Right cardiac atrium (tissue), 5 donors: ENCODE data around the gene GALNT4. TPM values are rescaled to one million over a fixed set of nuclear protein-coding genes. Genes with fewer than 3 reads are reported as not detected.

Source experiments
- ATAC-seq, 2 donors: fragments of 200-7000 bp; cut with Tn5 transposase; one replicate each; pipeline versions ENCODE4 v1.8.0 to v1.9.1; 2020; ENCODE audit warnings: moderate library complexity in 2 of 2, mild to moderate bottlenecking in 1 of 2
- DNase-seq, 3 donors: peaks; one replicate each; pipeline ENCODE4 v3.0.0-alpha.2; 2020
- H3K27ac ChIP-seq: one replicate; pipeline ENCODE4 v1.5.1; 2013; ENCODE audit warnings: mild to moderate bottlenecking, low read length, control low read depth, moderate library complexity
- H3K27me3 ChIP-seq: one replicate; pipeline ENCODE4 v1.6.1; 2013; ENCODE audit not compliant: control insufficient read depth, insufficient read depth
- H3K4me1 ChIP-seq: one replicate; pipeline ENCODE4 v1.6.1; 2013; ENCODE audit warnings: low read length; ENCODE audit not compliant: control insufficient read depth, insufficient read depth
- H3K4me3 ChIP-seq: one replicate; pipeline ENCODE4 v1.5.1; 2013; ENCODE audit warnings: low read length, control low read depth
- H3K9me3 ChIP-seq: one replicate; pipeline ENCODE4 v1.6.1; 2013; ENCODE audit warnings: low read length; ENCODE audit not compliant: control insufficient read depth
- WGBS: extraction: QIAGEN DNeasy Blood & Tissue Kit; methylation state at CpG from one replicate; pipeline ENCODE4 v1.1.7; 2013; 5-methylcytosine and 5-hydroxymethylcytosine counted together
- intact Hi-C, 4 donors: fragments of 100-400 bp; cut with DNase I; formaldehyde crosslinking; loops; one replicate each; pipeline versions ENCODE4 v1.11.0 to v1.14.0; 2022 to 2023
- polyA plus RNA-seq: library from polyadenylated mRNA; stranded (reverse); fragments of 200-250 nt; gene quantifications from one replicate; pipeline ENCODE4 v1.2.3, GENCODE V29; 2013
- total RNA-seq, 4 donors: library from RNA; stranded (reverse); fragmentation: NEBNext Ultra II Directional; extraction: Animal tissue kit (Norgen Biotek cat#: 25700); gene quantifications; one replicate each; pipeline ENCODE4 v1.2.1, GENCODE V29; 2021
- donor health status: healthy with polysubstance abuse.
- donor health status: DM: no; HTN: yes; CAD: no.
- donor health status: DM: no; HTN: no; CAD: no.
- donor health status: DM: no; HTN: yes; CAD: no; lungs with severe emphysema.
- donor health status: DM: yes; HTN: yes; CAD: no.

GALNT4 gene
- total and polyA plus RNA-seq, 5 donors = 2.5 to 5.2 (median 3.9) TPM

- Histone ChIP-seq H3K27me3 (no peaks in the 10 kb centered on the region), H3K4me1 (no peaks in the 10 kb centered on the region), H3K4me3 (no peak overlapping the region), H3K9me3 (no peaks in the 10 kb centered on the region), H3K27ac (no peak overlapping the region)
- intact Hi-C loops = no loop called here
- ATAC-seq = no peak
- DNase-seq = no peak
- 94% methylated on average over 2 of the region's 2 CpGs for WGBS
Observed at GRCh38 chr12:89551747-89552146, 27.2 kb upstream of the GALNT4 start.

- H3K27me3 ChIP-seq = no peaks in the 10 kb centered on the region
- H3K27ac ChIP-seq = no peak overlapping the region
- peaks cover 3% of the 10 kb centered on the region for H3K4me1 ChIP-seq
- 57% methylated on average over 4 of the region's 4 CpGs for WGBS
- ATAC-seq (no peak), DNase-seq (no peak)
- no peaks in the 10 kb centered on the region for H3K9me3 ChIP-seq
- intact Hi-C loops = loop anchor here in 3 of 4 donors (10.0 kb wide), 4 partner anchors 168 to 1308 kb away; no protein-coding TSS in a partner anchor
- H3K4me3 ChIP-seq = no peak overlapping the region
Observed at GRCh38 chr12:89547101-89547500, 22.5 kb upstream of the GALNT4 start.

- no peak for DNase-seq
- H3K4me3 ChIP-seq = no peak overlapping the region
- no peaks in the 10 kb centered on the region for H3K27me3 ChIP-seq
- no peak for ATAC-seq
- intact Hi-C loops = loop anchor here in 3 of 4 donors (10.0 kb wide), 4 partner anchors 169 to 1309 kb away; no protein-coding TSS in a partner anchor
- no peak overlapping the region for H3K27ac ChIP-seq
- 84% methylated on average over 4 of the region's 4 CpGs for WGBS
- peaks cover 3% of the 10 kb centered on the region for H3K4me1 ChIP-seq
- H3K9me3 ChIP-seq = no peaks in the 10 kb centered on the region
Observed at GRCh38 chr12:89546151-89546550, 21.6 kb upstream of the GALNT4 start.

GRCh38 chr12:89544681-89545184 is 20.1 kb upstream of the GALNT4 start:
- H3K27ac ChIP-seq = no peak overlapping the region
- no peaks in the 10 kb centered on the region for H3K9me3 ChIP-seq
- H3K27me3 ChIP-seq = no peaks in the 10 kb centered on the region
- ATAC-seq (peak; percentile 81 to 85), DNase-seq (peak; percentile 58 to 71 (median 71))
- no peak overlapping the region for H3K4me3 ChIP-seq
- intact Hi-C loops = loop anchor here in 3 of 4 donors (10.0 kb wide), 4 partner anchors 170 to 1310 kb away; no protein-coding TSS in a partner anchor
- peaks cover 3% of the 10 kb centered on the region for H3K4me1 ChIP-seq
- WGBS = 36% methylated on average over 6 of the region's 6 CpGs

- no peaks in the 10 kb centered on the region for H3K9me3 ChIP-seq
- intact Hi-C loops = loop anchor here in 3 of 4 donors (10.0 kb wide), 4 partner anchors 171 to 1311 kb away; no protein-coding TSS in a partner anchor
- H3K27me3 ChIP-seq = no peaks in the 10 kb centered on the region
- 73% methylated on average over 1 of the region's 1 CpG for WGBS
- H3K27ac ChIP-seq = no peak overlapping the region
- no peak overlapping the region for H3K4me3 ChIP-seq
- ATAC-seq (no peak), DNase-seq (no peak)
- H3K4me1 ChIP-seq = peaks cover 3% of the 10 kb centered on the region
Observed at GRCh38 chr12:89544022-89544421, 19.4 kb upstream of the GALNT4 start.

- Histone ChIP-seq H3K9me3 (no peaks in the 10 kb centered on the region), H3K27ac (no peak overlapping the region), H3K4me3 (no peak overlapping the region), H3K4me1 (peaks cover 3% of the 10 kb centered on the region), H3K27me3 (no peaks in the 10 kb centered on the region)
- peak; percentile 77 to 80 for ATAC-seq
- WGBS = 14% methylated on average over 6 of the region's 6 CpGs
- intact Hi-C loops = loop anchor here in 3 of 4 donors (10.0 kb wide), 4 partner anchors 172 to 1312 kb away; no protein-coding TSS in a partner anchor
- peak; percentile 51 to 68 (median 53) for DNase-seq
Observed at GRCh38 chr12:89542912-89543592, 18.5 kb upstream of the GALNT4 start.

GRCh38 chr12:89542236-89542635 is 17.6 kb upstream of the GALNT4 start:
- peaks cover 3% of the 10 kb centered on the region for H3K4me1 ChIP-seq
- no peak for ATAC-seq
- no peaks in the 10 kb centered on the region for H3K9me3 ChIP-seq
- WGBS = 98% methylated on average over 2 of the region's 2 CpGs
- no peaks in the 10 kb centered on the region for H3K27me3 ChIP-seq
- no peak overlapping the region for H3K4me3 ChIP-seq
- no peak overlapping the region for H3K27ac ChIP-seq
- intact Hi-C loops = loop anchor here in 3 of 4 donors (10.0 kb wide), 4 partner anchors 173 to 1313 kb away; no protein-coding TSS in a partner anchor
- no peak for DNase-seq

- Histone ChIP-seq H3K4me1 (peaks cover 3% of the 10 kb centered on the region), H3K9me3 (no peaks in the 10 kb centered on the region), H3K27me3 (no peaks in the 10 kb centered on the region), H3K4me3 (no peak overlapping the region), H3K27ac (no peak overlapping the region)
- intact Hi-C loops = loop anchor here in 3 of 4 donors (10.0 kb wide), 4 partner anchors 174 to 1314 kb away; no protein-coding TSS in a partner anchor
- WGBS = 55% methylated on average over 3 of the region's 3 CpGs
- DNase-seq (no peak), ATAC-seq (no peak)
Observed at GRCh38 chr12:89540586-89540985, 16.0 kb upstream of the GALNT4 start.

GRCh38 chr12:89539426-89540223 is 15.0 kb upstream of the GALNT4 start:
- intact Hi-C loops = loop anchor here in 3 of 4 donors (10.0 kb wide), 4 partner anchors 175 to 1315 kb away; no protein-coding TSS in a partner anchor
- ATAC-seq = no peak
- H3K27me3 ChIP-seq = no peaks in the 10 kb centered on the region
- 49% methylated on average over 5 of the region's 5 CpGs for WGBS
- H3K27ac ChIP-seq = no peak overlapping the region
- no peak for DNase-seq
- H3K9me3 ChIP-seq = no peaks in the 10 kb centered on the region
- H3K4me1 ChIP-seq = peaks cover 3% of the 10 kb centered on the region
- H3K4me3 ChIP-seq = no peak overlapping the region

- H3K27ac ChIP-seq = no peak overlapping the region
- DNase-seq (no peak), ATAC-seq (no peak)
- H3K9me3 ChIP-seq = no peaks in the 10 kb centered on the region
- 95% methylated on average over 4 of the region's 4 CpGs for WGBS
- intact Hi-C loops = no loop called here
- H3K4me1 ChIP-seq = peaks cover 1% of the 10 kb centered on the region
- H3K4me3 ChIP-seq = no peak overlapping the region
- H3K27me3 ChIP-seq = no peaks in the 10 kb centered on the region
Observed at GRCh38 chr12:89538897-89539296, 14.3 kb upstream of the GALNT4 start.

- whole genome bisulfite sequencing = 90% methylated on average over 3 of the region's 3 CpGs
Observed at GRCh38 chr12:89537389-89537788, 12.8 kb upstream of the GALNT4 start.

More at GRCh38 chr12:89537389-89537788, 12.8 kb upstream of the GALNT4 start:
- Histone ChIP-seq H3K4me3 (no peak overlapping the region), H3K9me3 (no peaks in the 10 kb centered on the region), H3K4me1 (no peaks in the 10 kb centered on the region), H3K27ac (no peak overlapping the region), H3K27me3 (no peaks in the 10 kb centered on the region)
- DNase-seq = no peak
- intact Hi-C loops = no loop called here
- no peak for ATAC-seq
